NB4 (cell line): ENCODE measurements around the gene TMEM19.

Source experiments
- DNase-seq: peaks from one replicate; pipeline ENCODE4 v3.0.0; 2010; ENCODE audit warnings: low read depth
- H3K4me3 ChIP-seq: one replicate; pipeline ENCODE4 v1.5.1; 2011; ENCODE audit warnings: mild to moderate bottlenecking, low read depth, low read length, moderate library complexity
- CTCF ChIP-seq: IDR thresholded peaks from one replicate; pipeline ENCODE4 v1.5.1; 2012; ENCODE audit warnings: low read depth, low read length
- MAX ChIP-seq: IDR thresholded peaks from 2 replicates; pipeline ENCODE4 v1.6.1; 2011; ENCODE audit warnings: low read depth, low read length
- MYC ChIP-seq: IDR thresholded peaks from 2 replicates; pipeline ENCODE4 v1.6.1; 2011; ENCODE audit warnings: low read depth, low read length
- POLR2A ChIP-seq: IDR thresholded peaks from 2 replicates; pipeline ENCODE4 v1.6.1; 2011; ENCODE audit warnings: mild to moderate bottlenecking; ENCODE audit not compliant: insufficient read length; ENCODE audit errors: extremely low read depth

The TMEM19 gene

DNA sequence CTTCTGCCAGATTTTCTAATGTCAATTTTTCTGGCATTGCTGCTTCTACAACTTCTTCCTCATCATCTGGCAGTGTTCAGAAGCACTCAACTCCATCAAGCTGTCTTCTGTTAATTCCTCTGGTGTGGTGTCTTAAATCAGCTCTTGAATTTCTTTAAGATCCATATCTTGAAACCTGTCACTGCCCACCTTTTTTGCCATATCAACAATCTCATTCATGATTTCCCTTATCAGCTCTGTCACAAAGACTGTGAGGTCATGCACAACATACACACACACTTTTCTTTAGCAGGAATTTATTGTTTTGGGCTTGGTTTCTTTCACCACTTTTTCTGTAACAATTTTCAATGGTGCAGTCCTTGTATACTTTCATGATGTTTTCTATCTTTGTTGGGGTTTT is 14.6 kb upstream of the TMEM19 start:
- TF ChIP-seq MAX (no peak), POLR2A (no peak), CTCF (no peak), MYC (no peak)
- DNase-seq, result no peak
- no peak overlapping the region for H3K4me3 ChIP-seq

DNA sequence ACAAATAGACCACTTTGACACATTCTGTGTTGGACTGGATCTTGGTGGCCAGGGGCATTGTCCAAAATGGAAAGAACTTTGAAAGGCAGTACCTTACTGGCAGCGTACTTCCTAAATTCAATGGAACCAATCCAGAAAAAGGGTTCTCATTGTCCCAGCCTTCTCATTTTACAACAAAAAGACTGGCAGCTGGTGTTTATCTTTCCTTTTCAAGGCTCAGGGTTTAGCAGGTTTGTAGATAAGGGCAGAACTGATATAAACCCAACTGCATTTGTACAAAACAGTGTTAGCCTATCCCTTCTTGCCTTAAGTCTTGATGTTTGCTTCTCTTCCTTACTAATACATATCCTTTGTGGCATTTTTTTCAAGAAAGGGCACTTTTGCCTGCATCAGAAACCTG is 14.1 kb upstream of the TMEM19 start:
- no peak for DNase-seq
- H3K4me3 ChIP-seq, result no peak overlapping the region
- TF ChIP-seq CTCF (no peak), MYC (no peak), POLR2A (no peak), MAX (no peak)

- TF ChIP-seq POLR2A (no peak), MAX (no peak), MYC (no peak), CTCF (no peak)
- no peak overlapping the region for H3K4me3 ChIP-seq
- no peak for DNase-seq
These were observed 3.4 kb upstream of the TMEM19 start for GRCh38 chr12:71682466-71682865.

DNA sequence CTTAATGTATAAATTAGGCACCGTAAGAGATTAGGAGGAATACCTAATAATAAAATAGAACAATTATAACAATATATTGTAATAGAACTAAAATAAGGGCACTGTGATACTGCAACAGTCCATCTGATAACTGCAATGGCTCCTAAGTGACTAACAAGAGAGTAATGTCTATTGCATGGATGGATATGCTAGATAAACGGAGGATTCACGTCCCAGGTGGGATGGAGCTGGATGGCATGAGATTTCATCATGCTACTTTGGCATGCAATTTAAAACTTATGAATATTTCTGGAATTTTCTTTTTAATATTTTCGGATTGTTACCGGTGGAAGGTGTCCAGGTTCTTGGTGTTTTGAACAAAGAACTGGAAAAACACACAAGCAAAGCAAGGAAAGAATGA is 2.2 kb upstream of the TMEM19 start:
- DNase-seq, result no peak

GRCh38 chr12:71684081-71684480 is 1.8 kb upstream of the TMEM19 start:
- TF ChIP-seq POLR2A, result no peak
- no peak for TF ChIP-seq MAX
- TF ChIP-seq MYC, result no peak
- no peak overlapping the region for H3K4me3 ChIP-seq
- peak; percentile 14 for DNase-seq

More for the DNA sequence above, 2.2 kb upstream of the TMEM19 start:
- TF ChIP-seq MYC (no peak), MAX (no peak), CTCF (no peak), POLR2A (no peak)
- H3K4me3 ChIP-seq, result no peak overlapping the region

- TF ChIP-seq MAX (no peak), POLR2A (no peak), CTCF (no peak), MYC (no peak)
- DNase-seq, result no peak
- H3K4me3 ChIP-seq, result peak overlapping the region; percentile 97
These were observed 473 bp upstream of the TMEM19 start for GRCh38 chr12:71685312-71685906.
